ENCODE results near the gene GIT2.

Gene GIT2

GRCh38 chr12:109961201-109961600 is 35.0 kb downstream of the GIT2 start:
- H3K27ac ChIP-seq, result peak overlapping the region; percentile 96

GRCh38 chr12:109959411-109960093 is 36.6 kb downstream of the GIT2 start:
- TF ChIP-seq, protein P1, sequence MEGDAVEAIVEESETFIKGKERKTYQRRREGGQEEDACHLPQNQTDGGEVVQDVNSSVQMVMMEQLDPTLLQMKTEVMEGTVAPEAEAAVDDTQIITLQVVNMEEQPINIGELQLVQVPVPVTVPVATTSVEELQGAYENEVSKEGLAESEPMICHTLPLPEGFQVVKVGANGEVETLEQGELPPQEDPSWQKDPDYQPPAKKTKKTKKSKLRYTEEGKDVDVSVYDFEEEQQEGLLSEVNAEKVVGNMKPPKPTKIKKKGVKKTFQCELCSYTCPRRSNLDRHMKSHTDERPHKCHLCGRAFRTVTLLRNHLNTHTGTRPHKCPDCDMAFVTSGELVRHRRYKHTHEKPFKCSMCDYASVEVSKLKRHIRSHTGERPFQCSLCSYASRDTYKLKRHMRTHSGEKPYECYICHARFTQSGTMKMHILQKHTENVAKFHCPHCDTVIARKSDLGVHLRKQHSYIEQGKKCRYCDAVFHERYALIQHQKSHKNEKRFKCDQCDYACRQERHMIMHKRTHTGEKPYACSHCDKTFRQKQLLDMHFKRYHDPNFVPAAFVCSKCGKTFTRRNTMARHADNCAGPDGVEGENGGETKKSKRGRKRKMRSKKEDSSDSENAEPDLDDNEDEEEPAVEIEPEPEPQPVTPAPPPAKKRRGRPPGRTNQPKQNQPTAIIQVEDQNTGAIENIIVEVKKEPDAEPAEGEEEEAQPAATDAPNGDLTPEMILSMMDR (conservative IDR thresholded peaks at IDR 0.05), result no peak
- peak overlapping the region; percentile 96 for H3K27ac ChIP-seq

More at GRCh38 chr12:109961201-109961600, 35.0 kb downstream of the GIT2 start:
- TF ChIP-seq, protein P1 (conservative IDR thresholded peaks at IDR 0.05), result no peak

- TF ChIP-seq, protein P1 (conservative IDR thresholded peaks at IDR 0.05), result no peak
- H3K27ac ChIP-seq, result no peak overlapping the region
Measured at GRCh38 chr12:109958374-109958773, 37.8 kb downstream of the GIT2 start.

DNA sequence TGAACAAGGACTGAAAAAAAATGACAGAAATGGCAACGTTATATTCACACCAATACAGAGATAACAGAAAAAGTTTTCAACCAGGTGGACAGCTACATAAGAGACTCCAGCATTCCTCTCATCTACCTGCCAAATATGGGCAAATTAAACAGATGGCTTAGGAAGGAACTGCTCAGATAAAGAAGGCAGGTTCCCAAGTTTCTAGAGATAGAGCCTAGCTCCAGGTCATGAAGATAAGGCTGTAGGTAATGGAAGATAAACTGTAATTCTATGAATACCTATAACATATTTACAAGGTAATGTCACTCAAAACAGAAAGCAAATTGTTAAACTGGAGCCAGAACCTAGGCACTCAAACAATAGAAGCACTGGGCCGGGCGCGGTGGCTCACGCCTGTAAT is 42.5 kb downstream of the GIT2 start:
- TF ChIP-seq, protein P1 (conservative IDR thresholded peaks at IDR 0.05), result no peak

GRCh38 chr12:109952873-109953272 is 43.3 kb downstream of the GIT2 start:
- H3K27ac ChIP-seq, result no peak overlapping the region
- TF ChIP-seq, protein P1 (conservative IDR thresholded peaks at IDR 0.05), result no peak

More for the DNA sequence above, 42.5 kb downstream of the GIT2 start:
- H3K27ac ChIP-seq, result no peak overlapping the region

- TF ChIP-seq, protein P1 (conservative IDR thresholded peaks at IDR 0.05), result no peak
- H3K27ac ChIP-seq, result no peak overlapping the region
Measured at GRCh38 chr12:109952160-109952858, 43.9 kb downstream of the GIT2 start.

DNA sequence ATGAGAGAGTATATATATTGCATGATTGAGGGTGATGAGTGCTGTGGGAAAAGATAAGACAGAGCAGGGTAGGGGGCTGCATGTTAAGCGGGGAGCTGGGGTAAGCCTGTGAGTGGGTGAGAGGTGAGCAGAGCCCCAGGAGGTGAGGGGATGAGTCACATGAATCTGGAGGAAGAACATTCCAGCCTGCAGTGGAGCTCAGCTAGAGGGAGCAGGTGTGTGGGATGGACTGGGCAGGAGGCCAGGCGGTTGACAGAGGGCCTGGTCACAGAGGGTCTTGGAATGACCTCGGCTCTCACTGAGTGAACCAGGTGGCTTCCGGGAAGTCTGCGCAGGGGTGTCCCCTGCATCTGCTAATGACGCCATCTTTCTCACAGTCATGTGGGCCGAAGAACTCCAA is 44.4 kb downstream of the GIT2 start:
- TF ChIP-seq, protein P1 (conservative IDR thresholded peaks at IDR 0.05), result no peak
- no peak overlapping the region for H3K27ac ChIP-seq
